ENCODE measurements around the gene ADAM12.

GRCh38 chr10:126223512-126224067 is 164.7 kb downstream of the ADAM12 start:
- no peak for TF ChIP-seq CTCF (IDR thresholded peaks at IDR 0.05; ENCODE audit: poor library complexity, severe bottlenecking)
- no peak for TF ChIP-seq POLR2AphosphoS5 (IDR thresholded peaks at IDR 0.05)
- no peak for TF ChIP-seq EZH2 (IDR thresholded peaks at IDR 0.05; ENCODE audit: borderline replicate concordance, insufficient read depth, low read length, poor library complexity, severe bottlenecking)
- TF ChIP-seq EP300 (conservative IDR thresholded peaks at IDR 0.05; ENCODE audit: poor library complexity, severe bottlenecking) = no peak
- TF ChIP-seq REST (IDR thresholded peaks at IDR 0.05; ENCODE audit: borderline replicate concordance) = no peak
- TF ChIP-seq RAD21 (conservative IDR thresholded peaks at IDR 0.05) = no peak
- no peak for TF ChIP-seq SMC3 (conservative IDR thresholded peaks at IDR 0.05; ENCODE audit: poor library complexity)
- TF ChIP-seq TAF1 (IDR thresholded peaks at IDR 0.05; ENCODE audit: low read depth) = no peak
